ENCODE results near the gene OSBPL1A.

OSBPL1A gene

GRCh38 chr18:24187689-24188088 lies 209.9 kb downstream of the OSBPL1A start:
- DNase-seq, result no peak
- Histone ChIP-seq H3K27ac (ENCODE audit: insufficient read depth in 1 of 2, low read depth in 1 of 2, low read length in 2 of 2, poor library complexity in 1 of 2, severe bottlenecking in 2 of 2) (no peak overlapping the region), H3K9me3 (ENCODE audit: control extremely low read depth in 1 of 5, control insufficient read depth in 4 of 5, insufficient read depth in 2 of 5, low read depth in 1 of 5, low read length in 4 of 5) (no peaks in the 10 kb centered on the region), H3K36me3 (ENCODE audit: control insufficient read depth in 4 of 4, insufficient read depth in 4 of 4, low read length in 3 of 4) (peaks cover 0 to 3% (median 3%) of the 10 kb centered on the region in 4 experiments), H3K4me1 (ENCODE audit: control extremely low read depth in 1 of 4, control insufficient read depth in 4 of 4, insufficient read depth in 4 of 4, low read length in 3 of 4) (peaks cover 0 to 5% (median 2%) of the 10 kb centered on the region in 4 experiments), H3K27me3 (replicated peaks in 2 of 5; ENCODE audit: control insufficient read depth in 4 of 5, insufficient read depth in 5 of 5, low read length in 4 of 5) (no peaks in the 10 kb centered on the region), H3K4me3 (ENCODE audit: control insufficient read depth in 1 of 7, extremely low read depth in 1 of 7, insufficient read depth in 4 of 7, low read depth in 2 of 7, low read length in 6 of 7) (peak overlapping the region in 1 of 7 experiments; percentile 64)
- WGBS (ENCODE audit: insufficient coverage), result no CpG with 5 or more reads among the region's 1 CpG
- POLR2A ChIA-PET, result no interaction called here
- CTCF ChIA-PET, result interaction anchor here (3.9 kb wide), 1 partner anchor 10 kb away, joined by 19 read pairs; no protein-coding TSS in a partner anchor

DNA sequence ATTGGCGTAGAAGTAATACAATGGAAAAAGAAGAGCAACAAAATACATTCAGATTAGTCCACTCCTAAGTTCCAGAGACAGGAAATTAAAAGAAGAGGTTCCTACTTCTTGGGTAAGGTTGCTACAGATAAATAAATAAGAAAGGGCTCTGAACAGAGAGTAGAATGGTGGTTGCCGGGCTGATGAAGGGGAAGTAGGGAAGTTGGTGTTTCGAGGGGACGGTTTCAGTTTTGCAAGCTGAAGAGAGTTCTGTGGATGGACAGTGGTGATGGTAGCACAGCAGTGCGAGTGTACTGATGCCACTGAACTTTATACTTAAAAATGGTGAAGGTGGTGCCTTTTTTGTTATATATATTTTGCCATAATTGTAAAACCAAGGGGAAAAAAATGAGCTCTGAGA lies 210.6 kb downstream of the OSBPL1A start:
- Histone ChIP-seq H3K27me3 (replicated peaks in 2 of 5; ENCODE audit: control insufficient read depth in 4 of 5, insufficient read depth in 5 of 5, low read length in 4 of 5) (no peaks in the 10 kb centered on the region), H3K4me1 (ENCODE audit: control extremely low read depth in 1 of 4, control insufficient read depth in 4 of 4, insufficient read depth in 4 of 4, low read length in 3 of 4) (peaks cover 0 to 5% (median 2%) of the 10 kb centered on the region in 4 experiments), H3K36me3 (ENCODE audit: control insufficient read depth in 4 of 4, insufficient read depth in 4 of 4, low read length in 3 of 4) (peaks cover 0 to 3% (median 3%) of the 10 kb centered on the region in 4 experiments), H3K4me3 (ENCODE audit: control insufficient read depth in 1 of 7, extremely low read depth in 1 of 7, insufficient read depth in 4 of 7, low read depth in 2 of 7, low read length in 6 of 7) (peak overlapping the region in 1 of 7 experiments; percentile 64), H3K27ac (ENCODE audit: insufficient read depth in 1 of 2, low read depth in 1 of 2, low read length in 2 of 2, poor library complexity in 1 of 2, severe bottlenecking in 2 of 2) (no peak overlapping the region), H3K9me3 (ENCODE audit: control extremely low read depth in 1 of 5, control insufficient read depth in 4 of 5, insufficient read depth in 2 of 5, low read depth in 1 of 5, low read length in 4 of 5) (no peaks in the 10 kb centered on the region)
- ChIA-PET CTCF (interaction anchor here (3.9 kb wide), 1 partner anchor 10 kb away, joined by 19 read pairs; no protein-coding TSS in a partner anchor), POLR2A (interaction anchor here (0.6 kb wide), 1 partner anchor 225 kb away, joined by 3 read pairs; no protein-coding TSS in a partner anchor)
- DNase-seq, result peak; percentile 7 to 49 (median 40)
- 18% methylated on average over 4 of the region's 5 CpGs for WGBS (ENCODE audit: insufficient coverage)

DNA sequence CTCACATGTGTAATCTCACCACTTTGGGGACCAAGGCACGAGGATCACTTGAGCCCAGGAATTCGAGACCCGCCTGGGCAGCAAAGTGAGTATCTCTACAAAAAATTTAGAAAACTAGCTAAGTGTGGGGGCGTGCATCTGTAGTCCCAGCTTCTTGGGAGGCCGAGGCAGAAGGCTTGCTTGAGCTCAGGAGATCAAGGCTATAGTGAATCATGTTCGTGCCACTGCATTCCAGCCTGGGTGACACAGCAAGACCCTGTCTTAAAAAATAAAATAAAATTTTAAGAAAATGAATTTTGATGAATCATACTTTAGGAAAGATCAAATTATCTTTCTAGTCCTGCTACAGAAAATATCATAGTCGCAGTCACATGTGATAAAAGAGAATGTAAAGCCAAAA lies 211.8 kb downstream of the OSBPL1A start:
- no peak overlapping the region for H3K27ac ChIP-seq (ENCODE audit: insufficient read depth in 1 of 2, low read depth in 1 of 2, low read length in 2 of 2, poor library complexity in 1 of 2, severe bottlenecking in 2 of 2)
- no peaks in the 10 kb centered on the region for H3K9me3 ChIP-seq (ENCODE audit: control extremely low read depth in 1 of 5, control insufficient read depth in 4 of 5, insufficient read depth in 2 of 5, low read depth in 1 of 5, low read length in 4 of 5)
- DNase-seq, result no peak
- H3K4me3 ChIP-seq (ENCODE audit: control insufficient read depth in 1 of 7, extremely low read depth in 1 of 7, insufficient read depth in 4 of 7, low read depth in 2 of 7, low read length in 6 of 7), result no peak overlapping the region
- peaks cover 0 to 5% (median 2%) of the 10 kb centered on the region in 4 experiments for H3K4me1 ChIP-seq (ENCODE audit: control extremely low read depth in 1 of 4, control insufficient read depth in 4 of 4, insufficient read depth in 4 of 4, low read length in 3 of 4)
- H3K36me3 ChIP-seq (ENCODE audit: control insufficient read depth in 4 of 4, insufficient read depth in 4 of 4, low read length in 3 of 4), result peaks cover 0 to 3% (median 3%) of the 10 kb centered on the region in 4 experiments
- 94% methylated on average over 6 of the region's 7 CpGs for WGBS (ENCODE audit: insufficient coverage)
- H3K27me3 ChIP-seq (replicated peaks in 2 of 5; ENCODE audit: control insufficient read depth in 4 of 5, insufficient read depth in 5 of 5, low read length in 4 of 5), result no peaks in the 10 kb centered on the region
- ChIA-PET POLR2A (no interaction called here), CTCF (no interaction called here)

DNA sequence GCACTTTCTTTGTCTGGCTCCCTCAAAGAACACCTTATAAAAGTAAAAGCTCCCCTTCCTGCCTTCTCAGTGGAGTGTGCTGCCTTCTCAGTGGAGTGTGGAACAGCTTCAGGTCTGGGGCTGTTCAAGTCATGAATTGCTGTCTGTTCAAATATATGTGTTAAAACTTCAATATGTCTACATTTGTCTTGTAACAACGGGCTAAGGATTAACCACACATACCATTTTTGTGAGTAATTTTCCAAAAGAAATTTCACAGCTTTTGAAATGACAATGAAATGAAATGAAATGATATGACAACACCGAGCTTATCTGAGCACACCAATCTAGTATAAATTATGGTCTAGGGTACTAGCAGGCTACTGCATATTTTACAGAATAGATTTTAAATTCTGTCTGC lies 215.8 kb downstream of the OSBPL1A start:
- H3K27me3 ChIP-seq (replicated peaks in 2 of 5; ENCODE audit: control insufficient read depth in 4 of 5, insufficient read depth in 5 of 5, low read length in 4 of 5), result no peaks in the 10 kb centered on the region
- peaks cover 0 to 2% (median 0%) of the 10 kb centered on the region in 4 experiments for H3K4me1 ChIP-seq (ENCODE audit: control extremely low read depth in 1 of 4, control insufficient read depth in 4 of 4, insufficient read depth in 4 of 4, low read length in 3 of 4)
- peaks cover 0 to 12% (median 7%) of the 10 kb centered on the region in 4 experiments for H3K36me3 ChIP-seq (ENCODE audit: control insufficient read depth in 4 of 4, insufficient read depth in 4 of 4, low read length in 3 of 4)
- POLR2A ChIA-PET, result no interaction called here
- no peak for DNase-seq
- no peak overlapping the region for H3K4me3 ChIP-seq (ENCODE audit: control insufficient read depth in 1 of 7, extremely low read depth in 1 of 7, insufficient read depth in 4 of 7, low read depth in 2 of 7, low read length in 6 of 7)
- no CpG with 5 or more reads among the region's 2 CpGs for WGBS (ENCODE audit: insufficient coverage)
- H3K9me3 ChIP-seq (ENCODE audit: control extremely low read depth in 1 of 5, control insufficient read depth in 4 of 5, insufficient read depth in 2 of 5, low read depth in 1 of 5, low read length in 4 of 5), result no peaks in the 10 kb centered on the region
- H3K27ac ChIP-seq (ENCODE audit: insufficient read depth in 1 of 2, low read depth in 1 of 2, low read length in 2 of 2, poor library complexity in 1 of 2, severe bottlenecking in 2 of 2), result no peak overlapping the region
- CTCF ChIA-PET, result no interaction called here

DNA sequence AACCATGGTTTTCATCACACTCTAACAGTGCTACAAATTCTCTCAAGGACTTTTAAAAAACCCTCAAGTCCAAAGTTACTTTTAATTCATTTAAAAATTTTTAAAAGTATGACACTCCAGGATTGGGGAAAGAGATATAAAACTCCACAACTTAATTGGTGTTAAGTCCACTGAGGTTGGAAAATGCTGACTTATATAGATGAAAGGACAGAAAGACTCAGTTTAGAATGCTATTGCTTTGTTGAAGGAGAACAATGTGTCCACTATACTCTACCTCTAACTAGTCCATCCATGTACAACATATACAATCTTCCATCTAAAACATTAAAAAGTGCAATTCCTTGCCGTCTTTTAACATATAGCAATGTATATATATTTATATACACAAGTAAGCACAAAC lies 217.6 kb downstream of the OSBPL1A start:
- no peak overlapping the region for H3K27ac ChIP-seq (ENCODE audit: insufficient read depth in 1 of 2, low read depth in 1 of 2, low read length in 2 of 2, poor library complexity in 1 of 2, severe bottlenecking in 2 of 2)
- H3K4me3 ChIP-seq (ENCODE audit: control insufficient read depth in 1 of 7, extremely low read depth in 1 of 7, insufficient read depth in 4 of 7, low read depth in 2 of 7, low read length in 6 of 7), result no peak overlapping the region
- CTCF ChIA-PET, result interaction anchor here (1.3 to 1.5 kb wide), 2 partner anchors 10 to 309 kb away, joined by 3 to 4 read pairs; no protein-coding TSS in a partner anchor
- H3K36me3 ChIP-seq (ENCODE audit: control insufficient read depth in 4 of 4, insufficient read depth in 4 of 4, low read length in 3 of 4), result peaks cover 0 to 16% (median 8%) of the 10 kb centered on the region in 4 experiments
- POLR2A ChIA-PET, result no interaction called here
- no peak for DNase-seq
- peaks cover 0 to 2% (median 0%) of the 10 kb centered on the region in 4 experiments for H3K4me1 ChIP-seq (ENCODE audit: control extremely low read depth in 1 of 4, control insufficient read depth in 4 of 4, insufficient read depth in 4 of 4, low read length in 3 of 4)
- H3K27me3 ChIP-seq (replicated peaks in 2 of 5; ENCODE audit: control insufficient read depth in 4 of 5, insufficient read depth in 5 of 5, low read length in 4 of 5), result no peaks in the 10 kb centered on the region
- WGBS (ENCODE audit: insufficient coverage), result no CpG with 5 or more reads among the region's 1 CpG
- no peaks in the 10 kb centered on the region for H3K9me3 ChIP-seq (ENCODE audit: control extremely low read depth in 1 of 5, control insufficient read depth in 4 of 5, insufficient read depth in 2 of 5, low read depth in 1 of 5, low read length in 4 of 5)

- Histone ChIP-seq H3K27ac (ENCODE audit: insufficient read depth in 1 of 2, low read depth in 1 of 2, low read length in 2 of 2, poor library complexity in 1 of 2, severe bottlenecking in 2 of 2) (no peak overlapping the region), H3K4me3 (ENCODE audit: control insufficient read depth in 1 of 7, extremely low read depth in 1 of 7, insufficient read depth in 4 of 7, low read depth in 2 of 7, low read length in 6 of 7) (no peak overlapping the region), H3K36me3 (ENCODE audit: control insufficient read depth in 4 of 4, insufficient read depth in 4 of 4, low read length in 3 of 4) (peaks cover 6 to 23% (median 10%) of the 10 kb centered on the region in 4 experiments), H3K4me1 (ENCODE audit: control extremely low read depth in 1 of 4, control insufficient read depth in 4 of 4, insufficient read depth in 4 of 4, low read length in 3 of 4) (peaks cover 0 to 2% (median 0%) of the 10 kb centered on the region in 4 experiments), H3K9me3 (ENCODE audit: control extremely low read depth in 1 of 5, control insufficient read depth in 4 of 5, insufficient read depth in 2 of 5, low read depth in 1 of 5, low read length in 4 of 5) (no peaks in the 10 kb centered on the region), H3K27me3 (replicated peaks in 2 of 5; ENCODE audit: control insufficient read depth in 4 of 5, insufficient read depth in 5 of 5, low read length in 4 of 5) (no peaks in the 10 kb centered on the region)
- WGBS (ENCODE audit: insufficient coverage), result 85% methylated on average over 2 of the region's 5 CpGs
- ChIA-PET CTCF (interaction anchor here (1.2 to 2.5 kb wide), 8 partner anchors 11 to 312 kb away, joined by 3 to 19 read pairs (median 4); partner anchors contain the start of gene CABYR), POLR2A (interaction anchor here (0.5 kb wide), 1 partner anchor 733 kb away, joined by 3 read pairs; no protein-coding TSS in a partner anchor)
- no peak for DNase-seq
Observed at GRCh38 chr18:24177499-24178133, 220.0 kb downstream of the OSBPL1A start.
